Dedifferentiated amniotic fluid mesenchymal stem cell (primary cell): Measurements from ENCODE around the gene GPR31.

ENCODE experiments used
- DNase-seq: peaks from one replicate; pipeline ENCODE4 v3.0.0-alpha.2; 2016; ENCODE audit errors: extremely low spot score

GPR31 gene

GRCh38 chr6:167137881-167138280, 19.9 kb downstream of the GPR31 start:
- no peak for DNase-seq

- no peak for DNase-seq
Measured at GRCh38 chr6:167137081-167137480, 20.7 kb downstream of the GPR31 start.

- no peak for DNase-seq
Measured at GRCh38 chr6:167136376-167136775, 21.4 kb downstream of the GPR31 start.

- DNase-seq: no peak
Measured at GRCh38 chr6:167134448-167135328, 23.1 kb downstream of the GPR31 start.

- no peak for DNase-seq
Measured at GRCh38 chr6:167130712-167131684, 26.8 kb downstream of the GPR31 start.

GRCh38 chr6:167130008-167130677, 27.6 kb downstream of the GPR31 start:
- DNase-seq: no peak

GRCh38 chr6:167129562-167129961, 28.2 kb downstream of the GPR31 start:
- no peak for DNase-seq

- DNase-seq: no peak
Measured at GRCh38 chr6:167129159-167129558, 28.6 kb downstream of the GPR31 start.

GRCh38 chr6:167127785-167128531, 29.8 kb downstream of the GPR31 start:
- DNase-seq: no peak

- no peak for DNase-seq
Measured at GRCh38 chr6:167125855-167126349, 31.9 kb downstream of the GPR31 start.

- DNase-seq: no peak
Measured at GRCh38 chr6:167125410-167125809, 32.4 kb downstream of the GPR31 start.

GRCh38 chr6:167124753-167125152, 33.0 kb downstream of the GPR31 start:
- DNase-seq: no peak

GRCh38 chr6:167122827-167123657, 34.7 kb downstream of the GPR31 start, which contains the start of gene CCR6:
Gene CCR6 (plus strand): TSS chr6:167123096. CDS start chr6:167136135, 13,039 bp downstream.
- no peak for DNase-seq

- no peak for DNase-seq
Measured at GRCh38 chr6:167122041-167122826, 35.5 kb downstream of the GPR31 start.

- no peak for DNase-seq
Measured at GRCh38 chr6:167121335-167121841, 36.4 kb downstream of the GPR31 start.

GRCh38 chr6:167120583-167120903, 37.2 kb downstream of the GPR31 start:
- DNase-seq: no peak

- no peak for DNase-seq
Measured at GRCh38 chr6:167119670-167120582, 37.9 kb downstream of the GPR31 start.

GRCh38 chr6:167118839-167119238, 38.9 kb downstream of the GPR31 start:
- DNase-seq: no peak
